Activated CD4-positive, alpha-beta T cell treated with anti-CD3 and anti-CD28 coated beads, Interleukin-2, amount 50 U/mL, for 16 hours (primary cell): Measurements from ENCODE around the gene PRR7.

Experiments
- DNase-seq: peaks from one replicate; pipeline ENCODE4 v3.0.0-alpha.2; 2020

Gene PRR7

DNA sequence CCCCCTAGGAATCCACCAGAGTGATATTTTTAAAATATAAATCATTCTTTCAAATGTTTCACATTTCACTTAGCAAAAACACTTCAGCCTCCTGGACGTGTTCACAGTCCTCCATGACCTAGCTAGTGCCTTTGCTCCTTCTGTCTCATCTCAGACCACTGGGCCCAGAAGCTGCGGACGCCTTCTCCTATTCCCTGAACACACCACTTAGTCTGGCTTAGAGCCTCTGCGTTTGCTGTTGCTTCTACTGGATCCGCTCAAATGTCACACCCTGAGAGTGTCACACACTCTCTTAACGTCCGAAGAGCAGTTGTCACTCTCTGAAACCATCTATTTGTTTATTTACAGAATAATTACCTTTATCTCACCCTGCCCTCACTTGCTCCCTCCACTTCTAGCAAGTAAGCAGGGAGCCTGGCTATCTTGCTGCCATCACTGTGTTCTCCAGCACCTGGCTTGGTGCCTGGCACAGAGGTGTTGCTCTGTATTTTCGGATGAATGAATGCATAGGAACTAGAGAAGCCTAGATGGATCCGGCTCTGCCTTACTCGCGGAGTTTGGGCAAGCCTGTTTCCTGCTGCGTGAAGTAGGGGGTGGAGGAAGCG is 21.3 kb upstream of the PRR7 start:
- DNase-seq = no peak

DNA sequence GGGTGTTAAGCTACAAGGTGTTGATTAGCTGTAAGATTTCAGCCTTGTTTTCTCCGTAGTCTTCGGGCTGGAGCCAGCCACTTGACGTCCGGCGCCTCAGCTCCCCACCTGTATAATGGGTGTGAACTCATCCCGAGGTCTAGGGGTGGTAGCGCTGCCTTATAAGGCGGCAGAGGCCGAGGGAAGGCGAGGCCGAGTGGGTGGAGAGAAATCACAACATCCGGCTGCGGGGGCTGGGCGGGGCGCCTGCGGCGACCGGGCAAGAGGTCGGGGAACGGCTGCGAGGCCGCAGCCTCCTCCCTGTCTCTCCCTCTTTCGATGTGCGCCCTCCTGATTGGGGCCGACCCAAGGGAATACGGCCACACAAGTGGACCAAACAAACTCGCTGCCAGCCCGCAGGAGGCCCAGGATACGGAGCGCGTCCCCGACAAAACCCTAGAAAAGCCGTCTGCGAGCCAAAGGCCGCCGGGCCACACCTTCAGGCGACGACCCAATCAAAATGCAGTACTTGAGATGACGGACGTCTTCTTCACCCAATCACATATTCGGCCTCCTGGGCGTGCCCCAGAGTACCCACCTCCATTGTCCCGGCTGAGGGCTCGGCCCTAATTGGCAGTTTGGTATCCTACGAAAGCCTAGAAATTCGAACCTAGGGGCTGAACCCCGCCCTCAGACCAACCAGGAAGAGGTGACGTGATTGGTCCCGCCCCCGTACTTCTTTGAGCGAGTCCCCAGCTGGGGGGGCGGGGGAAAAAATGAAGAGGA is 20.6 kb upstream of the PRR7 start:
- peak; percentile 100 for DNase-seq

DNA sequence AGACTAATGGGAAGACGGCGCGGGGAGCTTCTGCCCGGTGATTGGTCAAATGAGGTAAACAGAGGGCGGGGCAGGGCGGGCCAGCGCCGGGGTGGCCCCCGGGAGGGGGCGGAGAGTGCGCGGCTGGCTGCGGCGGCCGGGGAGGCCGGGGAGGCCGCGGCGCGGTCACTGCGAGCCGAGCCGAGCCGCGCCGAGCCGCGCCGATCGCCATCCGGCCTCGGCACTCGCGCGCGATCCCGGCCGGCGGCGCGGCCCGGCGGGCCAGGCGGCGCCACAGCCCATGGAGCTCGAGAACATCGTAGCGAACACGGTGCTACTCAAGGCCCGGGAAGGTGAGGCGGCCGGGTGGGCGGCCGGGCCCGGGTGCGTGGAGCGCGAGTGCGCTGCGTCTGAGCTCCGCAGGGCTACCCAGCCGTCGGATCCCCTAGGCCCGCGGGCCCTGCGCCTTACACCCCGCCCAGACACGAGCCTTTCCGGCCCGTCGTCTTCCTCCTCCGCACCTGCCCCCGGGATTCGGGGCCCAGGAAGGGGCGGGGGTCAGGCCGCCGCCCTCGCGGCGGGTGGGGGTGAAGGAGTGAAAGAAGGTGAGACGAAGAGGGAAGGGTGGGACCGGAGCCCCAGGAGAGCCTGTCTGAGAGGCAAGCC is 19.9 kb upstream of the PRR7 start, which contains the start of gene GRK6:
GRK6 (plus strand) TSS at position 111 of the 645 bp plus-strand sequence; CDS start at position 281, 170 bp downstream.
- peak; percentile 71 for DNase-seq

DNA sequence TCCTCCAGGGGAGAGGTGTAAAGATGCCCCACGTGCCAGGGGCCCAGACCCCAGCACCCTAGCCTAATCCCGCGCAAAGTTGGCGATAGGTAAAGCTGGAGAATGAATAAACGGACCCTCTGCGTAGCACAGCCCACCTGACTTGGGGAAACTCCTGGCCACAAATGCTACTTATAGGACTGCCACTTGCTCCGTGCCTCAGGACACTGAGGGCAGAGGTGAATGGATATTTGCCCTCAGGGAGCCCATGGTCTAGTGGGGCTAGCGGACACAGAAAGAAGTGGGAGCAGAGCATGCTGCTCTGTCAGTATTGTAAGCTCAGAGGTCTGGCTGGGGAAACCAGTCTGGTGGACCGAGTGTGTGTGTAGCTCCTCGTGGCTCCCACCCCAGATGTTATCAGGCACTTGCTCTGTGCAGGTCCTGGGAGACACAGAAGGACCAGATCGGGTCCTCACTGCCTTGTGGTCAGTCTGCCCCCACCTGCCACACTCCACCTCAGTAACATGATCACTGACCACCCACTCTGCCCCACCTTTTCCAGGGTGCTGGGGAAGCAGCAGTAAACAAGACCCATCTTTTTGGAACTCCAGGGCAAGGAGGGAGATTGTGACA is 19.3 kb upstream of the PRR7 start:
- DNase-seq = no peak

DNA sequence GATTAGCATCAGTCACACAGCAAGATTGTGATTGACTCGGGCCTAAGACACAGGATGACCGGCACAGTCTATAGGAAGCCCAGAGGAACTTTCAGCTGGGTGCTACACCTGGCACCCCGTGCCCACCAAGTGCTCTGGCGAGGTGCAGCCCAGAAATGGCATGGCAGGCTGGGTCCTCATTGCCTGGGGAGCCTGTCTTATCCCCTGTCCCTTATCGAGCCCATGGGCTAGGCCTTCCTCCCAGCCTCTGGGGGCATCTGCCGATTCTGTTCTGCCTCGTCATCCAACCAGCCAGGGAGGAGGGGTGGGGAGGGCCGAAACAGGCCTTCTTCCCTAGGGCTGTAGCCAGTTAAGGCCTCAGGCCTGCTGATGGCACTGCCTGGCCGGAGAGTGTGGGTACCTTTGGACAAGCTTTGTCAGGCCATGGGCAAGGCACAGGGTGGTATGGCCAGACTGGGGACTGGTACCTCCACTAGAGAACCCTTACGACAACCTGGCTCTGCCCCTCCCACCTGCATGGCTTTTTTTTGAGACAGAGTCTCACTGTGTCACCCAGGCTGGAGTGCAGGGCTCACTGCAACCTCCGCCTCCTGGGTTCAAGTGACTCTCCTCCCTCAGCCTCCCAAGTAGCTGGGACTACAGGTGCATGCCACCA is 18.6 kb upstream of the PRR7 start:
- DNase-seq = peak; percentile 54

DNA sequence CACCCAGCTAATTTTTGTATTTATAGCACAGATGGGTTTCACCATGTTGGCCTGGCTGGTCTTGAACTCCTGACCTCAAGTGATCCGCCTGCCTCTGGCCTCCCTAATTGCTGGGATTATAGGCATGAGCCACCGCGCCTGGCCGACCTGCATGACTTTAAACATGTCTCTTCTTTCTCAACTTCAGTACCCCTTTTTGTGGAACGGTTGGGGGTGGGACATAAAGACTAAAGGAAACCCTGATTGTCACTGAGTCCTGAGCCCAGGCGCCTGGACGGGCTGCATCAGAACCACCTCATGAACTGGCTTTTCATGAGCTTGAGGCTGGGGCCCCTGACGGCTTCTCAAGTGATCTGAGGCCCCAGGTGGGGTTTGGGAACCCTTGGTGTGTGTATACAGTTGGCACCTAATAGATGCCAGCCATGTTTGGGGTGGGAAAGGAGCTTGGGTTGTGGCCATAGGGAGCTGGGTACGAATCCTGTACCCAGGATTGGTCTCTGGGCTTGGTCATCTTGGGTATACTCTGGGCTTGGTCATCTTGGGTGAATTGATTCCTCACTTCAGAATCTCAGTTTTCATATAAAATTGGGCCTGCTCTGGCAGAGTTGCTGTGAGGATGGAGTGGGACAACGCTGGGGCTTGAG is 17.9 kb upstream of the PRR7 start:
- DNase-seq = no peak

DNA sequence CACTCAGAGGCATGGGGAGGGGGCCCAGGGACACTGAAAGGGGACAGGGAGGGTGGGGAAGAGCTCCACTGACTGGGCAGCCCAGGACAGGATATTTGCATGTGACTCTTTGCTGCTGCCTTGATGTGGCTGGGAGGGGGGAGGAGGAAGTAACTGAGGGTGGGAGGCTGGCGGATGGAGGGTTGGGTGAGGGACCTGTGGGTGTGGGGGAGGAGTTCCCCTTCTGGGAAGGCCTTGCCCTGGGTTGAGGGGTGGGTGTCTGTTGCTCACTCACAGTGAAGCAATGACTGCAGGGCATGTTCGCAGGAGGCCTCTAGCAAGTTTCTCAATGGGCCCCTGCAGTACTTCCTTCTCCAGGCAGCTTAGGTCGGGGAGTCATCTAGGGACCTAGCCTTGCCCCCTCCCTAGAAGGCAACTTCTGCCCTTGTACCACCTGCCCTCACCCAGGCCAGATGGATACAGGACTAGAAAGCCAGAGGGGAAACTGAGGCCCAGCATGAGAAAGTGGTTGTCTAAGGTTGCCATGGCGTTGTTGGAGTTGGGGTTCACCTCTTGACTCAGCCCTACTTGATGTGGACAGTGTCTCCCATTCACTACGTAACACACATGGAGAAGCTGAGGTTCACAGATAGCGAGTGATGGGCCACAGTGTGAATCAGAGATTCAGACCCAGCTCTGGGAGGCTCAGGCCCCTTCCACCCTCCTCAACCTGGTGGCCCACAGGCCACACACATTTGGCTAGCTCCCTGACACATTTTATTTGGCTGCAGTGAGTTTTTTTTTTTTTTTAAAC is 17.2 kb upstream of the PRR7 start:
- DNase-seq = peak; percentile 94

DNA sequence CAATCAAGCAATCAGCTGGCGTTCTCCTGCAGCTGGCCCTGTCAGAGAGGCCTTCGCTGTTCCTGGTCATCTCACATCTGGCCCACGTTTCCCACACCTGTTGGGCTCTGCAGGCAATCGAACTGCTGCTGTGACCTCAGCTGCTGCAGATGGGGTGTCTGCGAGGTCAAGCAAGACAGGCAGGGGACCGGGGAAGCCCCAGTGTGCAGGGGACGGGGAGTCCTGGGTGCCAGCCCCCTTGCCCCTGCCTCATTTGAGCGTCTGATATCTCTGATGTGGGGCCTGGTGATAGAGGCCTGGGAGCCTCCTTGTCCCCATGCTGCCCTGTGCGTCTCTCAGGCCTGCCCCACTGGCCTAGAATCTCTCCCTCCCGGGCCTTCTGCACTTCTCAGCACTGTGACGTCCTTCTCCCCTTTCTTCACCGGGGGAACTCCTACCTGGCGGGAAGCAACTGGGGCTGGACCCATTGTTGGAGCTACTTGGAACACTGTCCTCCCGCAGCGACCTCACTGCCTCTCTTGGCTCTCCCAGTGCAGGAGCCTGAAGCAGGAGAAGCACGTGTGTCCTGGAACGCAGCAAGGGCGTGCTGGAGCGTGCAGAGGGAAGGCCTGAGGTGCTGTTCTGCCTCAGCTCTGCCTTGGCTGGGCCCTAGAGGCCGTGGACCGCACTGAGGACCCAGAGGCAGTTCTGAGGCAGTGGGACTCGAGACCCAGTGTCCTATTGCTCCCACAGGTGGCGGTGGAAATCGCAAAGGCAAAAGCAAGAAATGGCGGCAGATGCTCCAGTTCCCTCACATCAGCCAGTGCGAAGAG is 16.3 kb upstream of the PRR7 start:
- DNase-seq = no peak

DNA sequence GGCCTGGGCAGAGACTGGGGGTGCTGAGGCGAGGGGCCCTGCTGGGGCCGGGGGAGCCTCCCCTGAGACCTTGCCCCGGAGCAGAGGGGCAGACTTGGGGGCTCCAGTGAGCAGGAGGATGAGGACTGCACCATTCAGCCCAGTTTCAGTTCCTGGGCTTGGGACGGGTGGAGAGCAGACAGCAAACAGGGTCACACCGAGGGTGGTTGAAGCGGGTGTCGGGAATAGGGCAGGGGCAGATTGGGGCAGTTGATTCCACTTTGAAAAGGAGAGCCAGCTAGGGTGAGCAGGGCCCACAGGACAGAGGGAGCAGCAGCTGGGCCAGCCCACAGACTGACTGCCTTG is 15.7 kb upstream of the PRR7 start:
- no peak for DNase-seq

DNA sequence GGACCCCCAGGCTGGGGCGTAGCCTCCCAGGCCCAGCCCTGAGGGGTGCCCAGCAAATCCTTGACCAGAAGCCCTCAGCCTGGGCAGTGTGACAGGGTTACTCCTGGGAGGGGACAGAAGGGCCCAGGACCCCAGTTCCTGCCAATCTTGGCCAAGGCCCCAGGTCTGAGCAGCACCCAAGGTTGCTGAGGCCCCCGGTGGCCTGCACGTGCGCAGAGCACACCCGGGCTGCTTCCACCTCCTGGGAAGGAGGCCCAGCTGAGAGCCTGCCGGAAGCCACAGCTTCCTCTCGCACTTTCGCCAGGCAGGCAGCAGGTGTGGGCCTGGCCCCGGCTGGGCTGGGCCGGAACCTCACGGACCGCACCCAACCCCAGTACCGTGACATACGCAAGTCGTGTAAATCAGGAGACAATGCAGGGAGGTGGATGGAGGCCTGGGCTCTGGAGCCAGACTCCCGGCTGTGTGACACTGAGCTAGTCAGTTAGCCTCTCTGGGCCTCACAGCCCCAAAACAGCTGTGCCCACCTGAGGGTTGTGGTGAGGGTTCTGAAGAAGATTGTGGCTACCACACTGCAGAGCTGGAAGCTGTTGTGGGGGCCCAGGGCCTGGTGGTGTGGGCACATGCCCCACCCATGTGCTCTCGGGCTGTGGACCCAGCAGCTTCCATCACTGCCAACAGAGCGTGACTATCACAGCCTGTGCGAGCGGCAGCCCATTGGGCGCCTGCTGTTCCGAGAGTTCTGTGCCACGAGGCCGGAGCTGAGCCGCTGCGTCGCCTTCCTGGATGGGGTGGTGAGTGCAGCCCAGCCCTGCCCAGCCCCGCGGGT is 15.1 kb upstream of the PRR7 start:
- DNase-seq = peak; percentile 90

DNA sequence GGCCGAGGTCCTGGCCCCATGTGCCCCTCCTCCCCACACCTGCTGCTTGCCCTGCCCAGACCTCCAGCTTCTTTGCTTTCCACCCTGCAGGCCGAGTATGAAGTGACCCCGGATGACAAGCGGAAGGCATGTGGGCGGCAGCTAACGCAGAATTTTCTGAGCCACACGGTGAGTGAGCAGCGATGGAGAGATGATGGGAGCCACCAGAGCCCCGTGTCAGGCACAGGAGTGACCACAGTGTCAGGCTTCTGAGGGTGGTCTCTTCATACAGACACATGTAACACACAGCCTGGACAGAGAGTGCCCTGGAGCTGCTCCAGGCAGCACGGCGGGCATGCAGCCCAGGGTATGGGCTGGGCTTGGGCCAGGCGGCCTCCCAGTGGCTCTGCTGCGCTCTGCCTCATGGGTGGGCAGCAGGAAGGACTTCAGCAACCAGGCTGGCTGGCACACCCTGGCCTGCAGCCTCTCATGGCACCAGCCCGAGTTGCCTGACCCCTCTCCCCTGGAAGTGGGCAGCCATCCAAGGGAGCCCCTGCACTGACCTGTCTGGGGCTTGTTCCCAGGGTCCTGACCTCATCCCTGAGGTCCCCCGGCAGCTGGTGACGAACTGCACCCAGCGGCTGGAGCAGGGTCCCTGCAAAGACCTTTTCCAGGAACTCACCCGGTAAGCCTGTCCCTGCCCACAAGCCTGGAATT is 14.3 kb upstream of the PRR7 start:
- DNase-seq = no peak

DNA sequence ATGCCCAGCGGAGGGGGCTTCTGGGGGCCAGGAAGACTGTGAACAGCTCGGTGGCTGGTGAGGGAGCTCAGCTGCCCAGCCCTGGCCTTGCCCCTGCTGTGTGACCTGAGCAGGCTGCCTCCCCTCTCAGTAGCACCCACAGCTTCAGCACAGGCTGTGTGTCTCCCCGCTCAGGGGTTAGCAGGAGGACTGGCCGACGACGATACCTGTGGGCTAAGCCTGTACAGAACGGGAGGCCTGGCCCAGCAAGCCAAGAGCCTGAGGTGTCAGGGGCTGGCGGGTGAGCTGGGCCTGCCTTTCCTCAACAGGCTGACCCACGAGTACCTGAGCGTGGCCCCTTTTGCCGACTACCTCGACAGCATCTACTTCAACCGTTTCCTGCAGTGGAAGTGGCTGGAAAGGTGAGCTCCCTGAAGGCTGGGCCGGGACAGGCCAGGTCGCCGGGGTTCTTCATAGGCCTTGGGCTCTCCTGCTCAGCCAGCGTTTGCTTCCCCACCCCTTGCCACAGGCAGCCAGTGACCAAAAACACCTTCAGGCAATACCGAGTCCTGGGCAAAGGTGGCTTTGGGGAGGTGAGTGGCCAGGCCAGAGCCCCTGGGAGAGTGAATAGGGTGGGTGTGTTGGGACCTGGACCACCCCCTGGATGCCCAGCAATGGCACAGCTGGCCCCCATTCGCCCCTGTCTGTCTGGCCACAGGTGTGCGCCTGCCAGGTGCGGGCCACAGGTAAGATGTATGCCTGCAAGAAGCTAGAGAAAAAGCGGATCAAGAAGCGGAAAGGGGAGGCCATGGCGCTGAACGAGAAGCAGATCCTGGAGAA is 13.6 kb upstream of the PRR7 start:
- DNase-seq = no peak

DNA sequence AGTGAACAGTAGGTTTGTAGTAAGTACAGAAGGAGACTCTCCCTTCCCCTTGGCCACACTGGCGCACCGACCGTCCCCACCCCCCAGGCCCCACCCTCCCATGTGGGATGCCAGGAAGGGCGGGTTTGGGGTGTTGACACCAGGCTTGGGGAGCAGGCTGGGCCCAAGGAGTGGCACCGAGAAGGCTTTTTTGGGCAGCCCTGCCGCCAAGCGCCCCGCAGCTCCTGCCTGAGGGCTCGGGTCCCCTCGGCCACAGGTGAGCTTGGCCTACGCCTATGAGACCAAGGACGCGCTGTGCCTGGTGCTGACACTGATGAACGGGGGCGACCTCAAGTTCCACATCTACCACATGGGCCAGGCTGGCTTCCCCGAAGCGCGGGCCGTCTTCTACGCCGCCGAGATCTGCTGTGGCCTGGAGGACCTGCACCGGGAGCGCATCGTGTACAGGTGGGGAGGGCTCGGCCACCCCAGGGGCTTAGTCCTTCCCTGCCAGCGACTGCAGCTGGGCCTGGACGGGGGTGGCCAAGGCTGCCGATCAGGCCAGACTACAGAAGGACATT is 12.9 kb upstream of the PRR7 start:
- DNase-seq = no peak

DNA sequence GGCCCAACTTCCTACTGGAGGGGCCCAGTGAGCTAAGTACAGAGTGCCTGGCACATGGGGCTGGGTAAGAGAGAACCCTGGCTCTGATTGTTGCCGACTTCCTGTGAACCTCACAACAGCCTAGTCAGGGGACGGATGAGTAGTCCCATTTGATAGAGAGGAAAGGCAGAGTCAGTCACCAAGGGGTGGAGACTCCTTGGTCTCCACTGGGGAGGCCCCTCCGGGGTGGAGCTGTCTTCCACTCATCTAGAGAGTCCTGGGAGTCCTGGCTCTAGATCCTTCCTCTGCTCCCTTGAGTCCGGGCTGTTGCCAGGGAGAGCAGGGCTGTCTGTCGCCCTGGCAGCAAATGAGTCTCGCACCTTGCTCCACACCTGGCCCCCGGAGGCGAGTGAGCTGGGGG is 12.2 kb upstream of the PRR7 start:
- peak; percentile 78 for DNase-seq

DNA sequence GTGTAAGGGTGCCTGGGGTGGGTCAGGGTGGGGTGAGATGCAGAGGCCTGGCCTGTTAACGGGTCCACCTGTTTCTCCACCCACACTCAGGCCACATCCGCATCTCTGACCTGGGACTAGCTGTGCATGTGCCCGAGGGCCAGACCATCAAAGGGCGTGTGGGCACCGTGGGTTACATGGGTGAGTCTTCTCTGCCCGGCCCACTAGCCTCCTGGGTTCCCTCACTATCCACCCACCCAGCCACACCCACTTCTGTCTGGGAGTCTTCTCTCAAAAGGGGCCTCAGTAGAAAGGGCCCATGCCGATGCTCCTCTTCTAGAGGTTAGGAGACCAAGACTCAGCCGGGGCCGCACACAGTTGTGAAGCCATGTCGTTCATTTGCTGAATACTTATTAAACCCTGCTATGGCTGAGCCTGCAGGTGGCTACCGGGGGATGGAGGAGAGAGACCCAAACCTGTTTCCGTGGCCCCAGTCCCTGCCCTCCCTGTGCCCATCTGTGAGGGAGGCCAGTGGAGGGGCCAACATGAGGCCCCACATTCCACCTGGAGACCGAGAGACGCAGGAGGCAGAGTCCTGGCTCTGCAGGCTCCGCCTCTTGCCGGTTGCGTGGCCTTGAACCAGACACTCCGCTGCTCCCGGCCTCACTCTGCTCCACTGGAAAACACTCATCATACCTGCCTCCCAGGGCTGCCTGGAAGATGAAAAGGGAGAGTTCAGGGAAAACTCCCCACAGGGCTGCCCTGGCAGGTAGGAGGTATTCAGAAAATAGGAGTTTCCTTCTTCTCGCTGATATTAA is 11.5 kb upstream of the PRR7 start:
- DNase-seq = no peak

DNA sequence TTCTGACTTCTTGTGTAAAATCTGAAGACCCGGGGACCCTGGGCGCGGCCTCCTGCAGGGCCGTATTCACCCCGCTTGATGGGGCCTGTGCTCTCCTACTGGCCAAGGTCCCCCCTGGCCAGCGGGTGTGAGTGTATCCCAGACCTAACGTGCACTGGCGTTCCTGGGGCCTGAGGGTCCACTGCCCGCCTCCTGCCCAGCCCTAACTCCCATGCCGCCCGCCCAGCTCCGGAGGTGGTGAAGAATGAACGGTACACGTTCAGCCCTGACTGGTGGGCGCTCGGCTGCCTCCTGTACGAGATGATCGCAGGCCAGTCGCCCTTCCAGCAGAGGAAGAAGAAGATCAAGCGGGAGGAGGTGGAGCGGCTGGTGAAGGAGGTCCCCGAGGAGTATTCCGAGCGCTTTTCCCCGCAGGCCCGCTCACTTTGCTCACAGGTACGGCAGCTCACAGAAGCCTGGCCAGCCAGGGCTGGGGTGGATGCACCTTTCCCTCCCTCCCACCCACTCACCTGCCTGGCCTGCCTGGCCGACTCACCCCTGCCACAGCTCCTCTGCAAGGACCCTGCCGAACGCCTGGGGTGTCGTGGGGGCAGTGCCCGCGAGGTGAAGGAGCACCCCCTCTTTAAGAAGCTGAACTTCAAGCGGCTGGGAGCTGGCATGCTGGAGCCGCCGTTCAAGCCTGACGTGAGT is 10.6 kb upstream of the PRR7 start:
- DNase-seq = no peak

DNA sequence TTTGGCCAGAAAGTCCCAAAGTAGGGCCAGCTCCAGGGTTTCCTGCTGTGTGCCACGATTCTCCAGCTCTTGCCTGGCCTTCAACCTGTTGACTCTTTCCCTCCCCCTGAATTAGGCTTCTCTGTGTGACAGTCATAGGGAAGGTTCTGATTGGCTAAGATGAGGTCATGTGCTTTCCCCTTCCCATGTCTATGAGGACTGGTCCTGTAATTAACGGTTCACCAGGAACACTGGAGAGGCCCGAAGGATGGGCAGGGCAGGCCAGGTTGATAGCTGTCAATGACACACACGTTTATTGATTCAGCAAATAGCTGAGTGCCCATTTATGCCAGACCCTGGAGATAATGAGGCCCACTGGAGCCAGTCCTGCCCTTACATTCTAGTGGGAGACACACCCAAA is 9.0 kb upstream of the PRR7 start:
- DNase-seq = no peak
